SK-N-SH treated with all-trans-retinoic acid at 6 μM for 48 hours (cell line): ENCODE measurements around the gene PBRM1.

Source experiments
- ATAC-seq: fragments of 200-7000 bp; cut with Tn5 transposase; 3 replicates; pipeline ENCODE4 v1.9.1; 2020; ENCODE audit warnings: mild to moderate bottlenecking, moderate library complexity
- ARNTL ChIP-seq: fragments of 450-650 bp; formaldehyde crosslinking; IDR thresholded peaks from 2 replicates; pipeline ENCODE4 v1.5.0; 2020; ENCODE audit warnings: low read depth, mild to moderate bottlenecking, moderate library complexity, borderline replicate concordance
- BACH2 ChIP-seq: fragments of 250-450 bp; sonication (Bioruptor Pico); IDR thresholded peaks from 2 replicates; pipeline ENCODE4 v1.9.0; 2021; ENCODE audit warnings: mild to moderate bottlenecking, borderline replicate concordance
- CSDC2 ChIP-seq: fragments of 250-450 bp; sonication (Bioruptor Pico); IDR thresholded peaks from 2 replicates; pipeline ENCODE4 v1.5.0; 2020; ENCODE audit warnings: mild to moderate bottlenecking, moderate library complexity
- ESRRG ChIP-seq: fragments of 250-450 bp; sonication (Bioruptor Pico); IDR thresholded peaks from 2 replicates; pipeline ENCODE4 v1.6.1; 2021; ENCODE audit warnings: mild to moderate bottlenecking
- GLIS3 ChIP-seq: fragments of 250-450 bp; sonication (Bioruptor Pico); IDR thresholded peaks from 2 replicates; pipeline ENCODE4 v1.5.0; 2020; ENCODE audit warnings: mild to moderate bottlenecking, moderate library complexity
- ISL1 ChIP-seq: fragments of 250-450 bp; sonication (Bioruptor Pico); IDR thresholded peaks from 2 replicates; pipeline ENCODE4 v2.1.2; 2022; ENCODE audit warnings: mild to moderate bottlenecking, moderate library complexity
- OSR1 ChIP-seq: fragments of 250-450 bp; sonication (Bioruptor Pico); IDR thresholded peaks from 2 replicates; pipeline ENCODE4 v1.8.0; 2022; ENCODE audit warnings: moderate library complexity, mild to moderate bottlenecking, inconsistent platforms
- PPARA ChIP-seq: fragments of 250-450 bp; sonication (Bioruptor Pico); IDR thresholded peaks from 2 replicates; pipeline ENCODE4 v1.5.0; 2020; ENCODE audit warnings: mild to moderate bottlenecking, borderline replicate concordance
- SNAI2 ChIP-seq: fragments of 250-450 bp; sonication (Bioruptor Pico); IDR thresholded peaks from 2 replicates; pipeline ENCODE4 v1.5.0; 2020; ENCODE audit warnings: mild to moderate bottlenecking, moderate library complexity
- TCF4 ChIP-seq: fragments of 250-450 bp; sonication (Bioruptor Pico); IDR thresholded peaks from 2 replicates; pipeline ENCODE4 v1.8.0; 2021; ENCODE audit warnings: mild to moderate bottlenecking, moderate library complexity, borderline replicate concordance
- TOX ChIP-seq: fragments of 250-450 bp; sonication (Bioruptor Pico); IDR thresholded peaks from 2 replicates; pipeline ENCODE4 v1.8.0; 2021; ENCODE audit warnings: mild to moderate bottlenecking, moderate library complexity, borderline replicate concordance
- ZC3H10 ChIP-seq: fragments of 250-450 bp; sonication (Bioruptor Pico); IDR thresholded peaks from 2 replicates; pipeline ENCODE4 v1.5.1; 2021; ENCODE audit warnings: mild to moderate bottlenecking, moderate library complexity
- ZFP30 ChIP-seq: fragments of 450-650 bp; formaldehyde crosslinking; IDR thresholded peaks from 2 replicates; pipeline ENCODE4 v1.5.0; 2022; ENCODE audit warnings: mild to moderate bottlenecking, moderate library complexity
- ZNF565 ChIP-seq: fragments of 450-650 bp; formaldehyde crosslinking; conservative IDR thresholded peaks from 2 replicates; pipeline ENCODE4 v1.5.0; 2020; ENCODE audit warnings: low read depth, mild to moderate bottlenecking, moderate library complexity
- ZNF70 ChIP-seq: fragments of 450-650 bp; formaldehyde crosslinking; IDR thresholded peaks from 2 replicates; pipeline ENCODE4 v1.5.0; 2020; ENCODE audit warnings: mild to moderate bottlenecking, moderate library complexity
- ZNF8 ChIP-seq: fragments of 450-650 bp; formaldehyde crosslinking; IDR thresholded peaks from 2 replicates; pipeline ENCODE4 v1.5.0; 2020; ENCODE audit warnings: mild to moderate bottlenecking, moderate library complexity
- TF ChIP-seq, protein P1 (sequence below): fragments of 250-450 bp; sonication (Bioruptor Pico); IDR thresholded peaks from 2 replicates; pipeline ENCODE4 v1.5.1; 2020; ENCODE audit warnings: low read depth, mild to moderate bottlenecking, moderate library complexity
- TF ChIP-seq, protein P2 (sequence below): fragments of 250-450 bp; sonication (Bioruptor Pico); IDR thresholded peaks from 2 replicates; pipeline ENCODE4 v1.5.1; 2021; ENCODE audit warnings: mild to moderate bottlenecking, moderate library complexity
- TF ChIP-seq, protein P3 (sequence below): fragments of 250-450 bp; sonication (Bioruptor Pico); IDR thresholded peaks from 2 replicates; pipeline ENCODE4 v1.8.0; 2021; ENCODE audit warnings: low read depth, mild to moderate bottlenecking, moderate library complexity, borderline replicate concordance
- TF ChIP-seq, protein P4 (sequence below): fragments of 250-450 bp; sonication (Bioruptor Pico); IDR thresholded peaks from 2 replicates; pipeline ENCODE4 v1.5.0; 2020; ENCODE audit warnings: mild to moderate bottlenecking, moderate library complexity
- TF ChIP-seq, protein P5 (sequence below): fragments of 250-450 bp; sonication (Bioruptor Pico); IDR thresholded peaks from 2 replicates; pipeline ENCODE4 v1.8.0; 2020; ENCODE audit warnings: mild to moderate bottlenecking, moderate library complexity, borderline replicate concordance

PBRM1 gene

DNA sequence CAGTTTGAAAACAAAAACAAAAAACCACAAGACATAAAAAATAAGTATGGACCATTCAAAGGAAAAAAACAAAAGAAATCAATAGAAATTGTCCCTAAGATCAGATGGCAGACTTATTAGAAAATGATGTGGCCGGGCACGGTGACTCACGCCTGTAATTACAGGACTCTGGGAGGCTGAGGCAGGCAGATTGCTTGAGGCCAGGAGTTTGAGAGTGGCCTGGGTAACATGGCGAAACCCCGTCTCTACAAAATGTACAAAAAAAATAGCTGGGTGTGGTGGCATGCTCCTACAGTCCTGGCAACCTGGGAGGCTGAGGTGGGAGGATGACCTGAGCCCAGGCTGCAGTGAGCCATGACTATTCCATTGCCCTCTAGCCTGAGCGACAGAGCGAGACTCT is 36.8 kb upstream of the PBRM1 start:
- no peak for ATAC-seq
- TF ChIP-seq PPARA (CRISPR knock-in tag): no peak
- TF ChIP-seq OSR1 (CRISPR knock-in tag): no peak
- TF ChIP-seq TOX (CRISPR knock-in tag): no peak
- TF ChIP-seq TCF4 (CRISPR knock-in tag): no peak
- TF ChIP-seq, protein P1, sequence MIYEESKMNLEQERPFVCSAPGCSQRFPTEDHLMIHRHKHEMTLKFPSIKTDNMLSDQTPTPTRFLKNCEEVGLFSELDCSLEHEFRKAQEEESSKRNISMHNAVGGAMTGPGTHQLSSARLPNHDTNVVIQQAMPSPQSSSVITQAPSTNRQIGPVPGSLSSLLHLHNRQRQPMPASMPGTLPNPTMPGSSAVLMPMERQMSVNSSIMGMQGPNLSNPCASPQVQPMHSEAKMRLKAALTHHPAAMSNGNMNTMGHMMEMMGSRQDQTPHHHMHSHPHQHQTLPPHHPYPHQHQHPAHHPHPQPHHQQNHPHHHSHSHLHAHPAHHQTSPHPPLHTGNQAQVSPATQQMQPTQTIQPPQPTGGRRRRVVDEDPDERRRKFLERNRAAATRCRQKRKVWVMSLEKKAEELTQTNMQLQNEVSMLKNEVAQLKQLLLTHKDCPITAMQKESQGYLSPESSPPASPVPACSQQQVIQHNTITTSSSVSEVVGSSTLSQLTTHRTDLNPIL (CRISPR knock-in tag): no peak
- no peak for TF ChIP-seq ZNF70 (CRISPR knock-in tag)
- TF ChIP-seq ZC3H10 (CRISPR knock-in tag): no peak
- TF ChIP-seq, protein P2, sequence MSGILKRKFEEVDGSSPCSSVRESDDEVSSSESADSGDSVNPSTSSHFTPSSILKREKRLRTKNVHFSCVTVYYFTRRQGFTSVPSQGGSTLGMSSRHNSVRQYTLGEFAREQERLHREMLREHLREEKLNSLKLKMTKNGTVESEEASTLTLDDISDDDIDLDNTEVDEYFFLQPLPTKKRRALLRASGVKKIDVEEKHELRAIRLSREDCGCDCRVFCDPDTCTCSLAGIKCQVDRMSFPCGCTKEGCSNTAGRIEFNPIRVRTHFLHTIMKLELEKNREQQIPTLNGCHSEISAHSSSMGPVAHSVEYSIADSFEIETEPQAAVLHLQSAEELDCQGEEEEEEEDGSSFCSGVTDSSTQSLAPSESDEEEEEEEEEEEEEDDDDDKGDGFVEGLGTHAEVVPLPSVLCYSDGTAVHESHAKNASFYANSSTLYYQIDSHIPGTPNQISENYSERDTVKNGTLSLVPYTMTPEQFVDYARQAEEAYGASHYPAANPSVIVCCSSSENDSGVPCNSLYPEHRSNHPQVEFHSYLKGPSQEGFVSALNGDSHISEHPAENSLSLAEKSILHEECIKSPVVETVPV: no peak
- TF ChIP-seq, protein P3, sequence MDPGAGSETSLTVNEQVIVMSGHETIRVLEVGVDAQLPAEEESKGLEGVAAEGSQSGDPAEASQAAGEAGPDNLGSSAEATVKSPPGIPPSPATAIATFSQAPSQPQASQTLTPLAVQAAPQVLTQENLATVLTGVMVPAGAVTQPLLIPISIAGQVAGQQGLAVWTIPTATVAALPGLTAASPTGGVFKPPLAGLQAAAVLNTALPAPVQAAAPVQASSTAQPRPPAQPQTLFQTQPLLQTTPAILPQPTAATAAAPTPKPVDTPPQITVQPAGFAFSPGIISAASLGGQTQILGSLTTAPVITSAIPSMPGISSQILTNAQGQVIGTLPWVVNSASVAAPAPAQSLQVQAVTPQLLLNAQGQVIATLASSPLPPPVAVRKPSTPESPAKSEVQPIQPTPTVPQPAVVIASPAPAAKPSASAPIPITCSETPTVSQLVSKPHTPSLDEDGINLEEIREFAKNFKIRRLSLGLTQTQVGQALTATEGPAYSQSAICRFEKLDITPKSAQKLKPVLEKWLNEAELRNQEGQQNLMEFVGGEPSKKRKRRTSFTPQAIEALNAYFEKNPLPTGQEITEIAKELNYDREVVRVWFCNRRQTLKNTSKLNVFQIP: no peak
- no peak for TF ChIP-seq CSDC2 (CRISPR knock-in tag)
- no peak for TF ChIP-seq BACH2 (CRISPR knock-in tag)
- no peak for TF ChIP-seq ISL1 (CRISPR knock-in tag)
- no peak for TF ChIP-seq ZFP30 (CRISPR knock-in tag)
- no peak for TF ChIP-seq SNAI2 (CRISPR knock-in tag)
- TF ChIP-seq ZNF8 (CRISPR knock-in tag): no peak
- no peak for TF ChIP-seq ESRRG (CRISPR knock-in tag)
- TF ChIP-seq, all 23 proteins: peak for 0

DNA sequence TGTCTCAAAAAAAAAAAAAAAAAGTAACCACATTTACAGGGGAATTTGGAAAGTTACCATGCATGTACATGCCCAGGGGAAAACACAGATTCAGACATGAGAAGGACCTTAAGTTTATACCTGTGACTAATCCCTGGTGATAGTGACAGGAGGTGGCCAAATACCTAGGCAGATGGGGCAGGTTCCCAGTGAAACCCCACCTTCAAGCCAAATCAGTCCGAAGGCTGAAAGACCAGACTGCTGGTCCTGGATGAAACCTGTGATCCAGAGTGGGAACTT is 36.0 kb upstream of the PBRM1 start:
- TF ChIP-seq BACH2 (CRISPR knock-in tag) (no peak), ARNTL (CRISPR knock-in tag) (no peak), GLIS3 (CRISPR knock-in tag) (no peak), ZNF565 (CRISPR knock-in tag) (no peak), TCF4 (CRISPR knock-in tag) (no peak), SNAI2 (CRISPR knock-in tag) (no peak), ZFP30 (CRISPR knock-in tag) (no peak), ZC3H10 (CRISPR knock-in tag) (no peak)
- TF ChIP-seq, protein P4, sequence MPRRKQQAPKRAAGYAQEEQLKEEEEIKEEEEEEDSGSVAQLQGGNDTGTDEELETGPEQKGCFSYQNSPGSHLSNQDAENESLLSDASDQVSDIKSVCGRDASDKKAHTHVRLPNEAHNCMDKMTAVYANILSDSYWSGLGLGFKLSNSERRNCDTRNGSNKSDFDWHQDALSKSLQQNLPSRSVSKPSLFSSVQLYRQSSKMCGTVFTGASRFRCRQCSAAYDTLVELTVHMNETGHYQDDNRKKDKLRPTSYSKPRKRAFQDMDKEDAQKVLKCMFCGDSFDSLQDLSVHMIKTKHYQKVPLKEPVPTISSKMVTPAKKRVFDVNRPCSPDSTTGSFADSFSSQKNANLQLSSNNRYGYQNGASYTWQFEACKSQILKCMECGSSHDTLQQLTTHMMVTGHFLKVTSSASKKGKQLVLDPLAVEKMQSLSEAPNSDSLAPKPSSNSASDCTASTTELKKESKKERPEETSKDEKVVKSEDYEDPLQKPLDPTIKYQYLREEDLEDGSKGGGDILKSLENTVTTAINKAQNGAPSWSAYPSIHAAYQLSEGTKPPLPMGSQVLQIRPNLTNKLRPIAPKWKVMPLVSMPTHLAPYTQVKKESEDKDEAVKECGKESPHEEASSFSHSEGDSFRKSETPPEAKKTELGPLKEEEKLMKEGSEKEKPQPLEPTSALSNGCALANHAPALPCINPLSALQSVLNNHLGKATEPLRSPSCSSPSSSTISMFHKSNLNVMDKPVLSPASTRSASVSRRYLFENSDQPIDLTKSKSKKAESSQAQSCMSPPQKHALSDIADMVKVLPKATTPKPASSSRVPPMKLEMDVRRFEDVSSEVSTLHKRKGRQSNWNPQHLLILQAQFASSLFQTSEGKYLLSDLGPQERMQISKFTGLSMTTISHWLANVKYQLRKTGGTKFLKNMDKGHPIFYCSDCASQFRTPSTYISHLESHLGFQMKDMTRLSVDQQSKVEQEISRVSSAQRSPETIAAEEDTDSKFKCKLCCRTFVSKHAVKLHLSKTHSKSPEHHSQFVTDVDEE (CRISPR knock-in tag): no peak
- TF ChIP-seq, protein P3: no peak
- TF ChIP-seq, protein P1 (CRISPR knock-in tag): no peak
- TF ChIP-seq, protein P5, sequence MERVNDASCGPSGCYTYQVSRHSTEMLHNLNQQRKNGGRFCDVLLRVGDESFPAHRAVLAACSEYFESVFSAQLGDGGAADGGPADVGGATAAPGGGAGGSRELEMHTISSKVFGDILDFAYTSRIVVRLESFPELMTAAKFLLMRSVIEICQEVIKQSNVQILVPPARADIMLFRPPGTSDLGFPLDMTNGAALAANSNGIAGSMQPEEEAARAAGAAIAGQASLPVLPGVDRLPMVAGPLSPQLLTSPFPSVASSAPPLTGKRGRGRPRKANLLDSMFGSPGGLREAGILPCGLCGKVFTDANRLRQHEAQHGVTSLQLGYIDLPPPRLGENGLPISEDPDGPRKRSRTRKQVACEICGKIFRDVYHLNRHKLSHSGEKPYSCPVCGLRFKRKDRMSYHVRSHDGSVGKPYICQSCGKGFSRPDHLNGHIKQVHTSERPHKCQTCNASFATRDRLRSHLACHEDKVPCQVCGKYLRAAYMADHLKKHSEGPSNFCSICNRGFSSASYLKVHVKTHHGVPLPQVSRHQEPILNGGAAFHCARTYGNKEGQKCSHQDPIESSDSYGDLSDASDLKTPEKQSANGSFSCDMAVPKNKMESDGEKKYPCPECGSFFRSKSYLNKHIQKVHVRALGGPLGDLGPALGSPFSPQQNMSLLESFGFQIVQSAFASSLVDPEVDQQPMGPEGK (CRISPR knock-in tag): no peak
- no peak for ATAC-seq
